Measurements from ENCODE around the gene RALBP1.

DNA sequence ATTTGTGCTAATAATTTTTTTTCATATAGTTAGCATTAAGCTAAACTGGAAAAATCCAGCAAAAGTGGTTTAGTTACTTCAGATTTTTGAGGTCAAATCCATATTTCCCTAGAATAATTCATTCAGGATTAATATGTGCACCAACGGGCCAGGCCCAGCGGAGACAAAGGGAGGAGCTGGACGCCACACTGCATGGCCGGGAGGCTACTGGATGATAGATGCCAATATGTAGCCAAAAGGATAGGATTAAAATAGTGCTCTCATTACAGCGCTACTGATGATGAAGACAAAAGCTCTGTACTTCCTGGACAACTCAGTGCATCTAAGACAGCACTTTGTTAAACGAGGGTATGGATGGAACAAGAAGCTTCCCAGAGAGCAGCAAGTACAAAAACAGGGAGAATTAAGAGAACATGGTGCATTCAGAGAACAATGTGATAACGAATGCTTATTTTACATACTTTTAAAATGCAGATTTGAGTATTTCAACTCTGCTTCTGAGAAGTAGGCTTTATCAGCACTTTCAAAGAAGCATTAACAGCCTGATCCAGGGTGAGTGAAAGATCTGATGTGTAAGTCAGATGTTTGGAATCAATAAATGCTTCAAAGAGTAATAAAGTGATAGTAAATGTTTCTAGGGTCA lies 99.3 kb downstream of the RALBP1 start:
- no peak for TF ChIP-seq CTCF (IDR thresholded peaks at IDR 0.05)
- no peak for TF ChIP-seq POLR2A (IDR thresholded peaks at IDR 0.05)
- no peak for TF ChIP-seq POLR2AphosphoS5 (IDR thresholded peaks at IDR 0.05)
